GM19351 (cell line): ENCODE results near the gene OGFOD3.
"Not testable (repeated sequence)": the region's sequence is repeated elsewhere in the genome, so short reads cannot be mapped to it uniquely, and the experiment has no call there.

Experiments
- ATAC-seq: cut with Tn5 transposase; IDR thresholded peaks from one replicate; pipeline ENCODE4 v1.9.1; 2021; ENCODE audit warnings: mild to moderate bottlenecking, moderate library complexity; ENCODE audit not compliant: unreplicated experiment

The OGFOD3 gene

GRCh38 chr17:82377924-82378740 lies 40.3 kb downstream of the OGFOD3 start:
- no peak for ATAC-seq

DNA sequence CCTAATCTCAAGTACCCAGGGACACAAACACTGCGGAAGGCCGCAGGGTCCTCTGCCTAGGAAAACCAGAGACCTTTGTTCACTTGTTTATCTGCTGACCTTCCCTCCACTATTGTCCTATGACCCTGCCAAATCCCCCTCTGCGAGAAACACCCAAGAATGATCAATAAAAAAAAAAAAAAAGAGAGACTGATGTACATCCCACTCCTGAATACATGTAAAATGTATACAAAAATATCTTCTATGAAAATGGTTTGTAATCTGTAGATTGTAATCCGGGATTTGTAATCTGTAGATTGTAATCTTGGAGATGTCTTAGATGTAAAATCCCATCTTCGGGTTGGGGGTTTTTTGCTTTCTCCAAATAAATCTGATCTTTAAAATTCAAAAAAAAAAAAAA lies 41.1 kb downstream of the OGFOD3 start:
- not testable (repeated sequence) for ATAC-seq

DNA sequence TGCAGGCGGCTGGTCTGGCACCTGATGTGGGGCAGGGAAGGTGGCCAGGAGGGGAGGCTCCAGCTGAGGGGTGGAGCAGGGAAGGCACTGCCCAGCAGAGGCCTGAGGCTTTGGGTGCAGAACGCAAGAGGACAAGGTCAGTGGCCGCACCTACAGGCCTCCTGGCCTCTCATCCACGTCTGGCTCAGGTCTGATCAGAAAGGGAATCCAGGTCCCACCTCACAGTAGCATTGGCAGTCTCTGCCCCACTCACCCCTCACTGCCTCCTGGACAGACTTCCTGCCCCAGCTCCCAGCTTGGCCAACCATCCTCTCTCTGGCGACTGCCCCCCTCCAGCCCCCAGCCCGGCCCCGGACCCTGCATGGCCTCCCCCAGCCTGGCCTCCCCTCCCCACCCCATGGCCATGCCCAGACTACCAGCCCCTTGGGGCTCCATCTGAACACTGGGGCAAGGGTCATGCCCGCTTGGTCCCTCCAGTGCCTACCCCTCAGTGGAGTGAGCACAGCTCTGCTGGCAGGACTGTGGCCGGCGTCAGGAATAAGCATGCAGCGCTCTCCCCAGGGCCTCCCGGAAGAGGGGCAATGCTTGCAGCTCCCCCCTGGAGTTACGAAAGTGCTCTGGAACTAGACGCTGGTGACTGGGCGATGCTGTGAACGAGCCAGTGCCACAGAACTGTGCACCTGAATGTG lies 42.2 kb downstream of the OGFOD3 start:
- ATAC-seq: no peak

GRCh38 chr17:82375359-82376041 lies 42.9 kb downstream of the OGFOD3 start:
- no peak for ATAC-seq

DNA sequence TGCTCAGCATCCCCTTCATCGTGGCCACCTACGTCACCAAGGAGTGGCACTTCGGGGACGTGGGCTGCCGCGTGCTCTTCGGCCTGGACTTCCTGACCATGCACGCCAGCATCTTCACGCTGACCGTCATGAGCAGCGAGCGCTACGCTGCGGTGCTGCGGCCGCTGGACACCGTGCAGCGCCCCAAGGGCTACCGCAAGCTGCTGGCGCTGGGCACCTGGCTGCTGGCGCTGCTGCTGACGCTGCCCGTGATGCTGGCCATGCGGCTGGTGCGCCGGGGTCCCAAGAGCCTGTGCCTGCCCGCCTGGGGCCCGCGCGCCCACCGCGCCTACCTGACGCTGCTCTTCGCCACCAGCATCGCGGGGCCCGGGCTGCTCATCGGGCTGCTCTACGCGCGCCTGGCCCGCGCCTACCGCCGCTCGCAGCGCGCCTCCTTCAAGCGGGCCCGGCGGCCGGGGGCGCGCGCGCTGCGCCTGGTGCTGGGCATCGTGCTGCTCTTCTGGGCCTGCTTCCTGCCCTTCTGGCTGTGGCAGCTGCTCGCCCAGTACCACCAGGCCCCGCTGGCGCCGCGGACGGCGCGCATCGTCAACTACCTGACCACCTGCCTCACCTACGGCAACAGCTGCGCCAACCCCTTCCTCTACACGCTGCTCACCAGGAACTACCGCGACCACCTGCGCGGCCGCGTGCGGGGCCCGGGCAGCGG lies 43.6 kb downstream of the OGFOD3 start:
- no peak for ATAC-seq

- no peak for ATAC-seq
Observed at GRCh38 chr17:82373731-82374625, 44.4 kb downstream of the OGFOD3 start.

DNA sequence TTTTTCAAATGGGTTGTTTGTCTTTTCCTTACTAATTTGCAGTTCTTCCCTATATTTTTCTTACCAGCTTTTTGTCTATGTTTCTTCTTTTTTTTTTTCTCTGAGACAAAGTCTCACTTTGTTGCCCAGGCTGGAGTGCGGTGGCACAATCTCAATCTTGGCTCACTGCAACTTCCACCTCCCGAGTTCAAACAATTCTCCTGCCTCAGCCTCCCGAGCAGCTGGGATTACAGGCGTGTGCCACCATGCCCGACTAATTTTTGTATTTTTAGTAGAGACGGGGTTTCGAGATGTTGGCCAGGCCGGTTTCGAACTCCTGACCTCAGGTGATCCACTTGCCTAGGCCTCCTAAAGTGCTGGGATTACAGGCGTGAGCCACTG lies 45.3 kb downstream of the OGFOD3 start:
- not testable (repeated sequence) for ATAC-seq

GRCh38 chr17:82372249-82373071 lies 45.9 kb downstream of the OGFOD3 start:
- ATAC-seq: no peak

- ATAC-seq: no peak
Observed at GRCh38 chr17:82371333-82372248, 46.8 kb downstream of the OGFOD3 start, which contains the start of gene UTS2R. TSS of gene UTS2R (plus strand) at chr17:82371765. CDS start at chr17:82374325, 2,560 bp downstream.

DNA sequence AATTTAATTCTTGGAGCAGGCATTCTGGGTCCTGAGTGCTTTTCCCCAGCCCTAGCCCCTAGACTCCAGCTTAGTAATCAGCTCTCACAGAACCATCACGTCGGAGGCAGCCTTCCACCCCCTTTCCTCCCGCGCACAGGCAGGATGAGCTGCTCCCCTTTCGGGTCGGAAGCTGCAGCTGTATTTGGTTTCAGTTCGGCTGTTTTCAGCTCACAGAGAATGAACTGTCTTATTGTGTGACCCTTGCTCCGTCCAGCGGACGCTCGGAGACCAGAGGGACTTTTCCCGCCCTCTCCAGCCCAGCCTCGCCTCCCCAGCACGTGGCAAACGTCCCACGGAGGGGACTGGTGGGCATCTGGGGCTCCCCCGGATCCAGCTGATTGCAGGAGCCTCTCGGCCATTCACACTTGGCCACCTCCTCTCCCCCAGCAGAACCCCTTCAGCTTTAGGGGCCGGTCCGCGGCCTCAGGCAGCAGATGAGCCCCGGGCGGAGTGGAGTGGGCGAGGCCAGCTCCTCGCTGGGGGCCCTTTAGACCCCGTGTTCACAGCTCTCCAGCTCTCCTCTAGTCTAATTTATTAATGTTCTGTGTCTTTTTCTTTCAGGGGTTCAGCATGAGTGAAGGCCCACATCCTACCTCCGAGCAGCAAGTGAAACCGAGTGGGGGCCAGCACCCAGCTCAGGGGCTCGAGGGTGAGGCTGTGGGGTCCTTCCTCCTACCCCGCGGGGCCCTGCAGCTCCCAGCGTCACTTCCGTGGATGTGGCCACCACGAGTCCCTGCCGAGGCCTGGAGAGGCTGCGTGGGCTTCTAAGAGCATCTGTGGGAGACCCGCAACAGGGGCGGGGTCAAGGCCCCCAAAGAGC lies 47.7 kb downstream of the OGFOD3 start:
- ATAC-seq: no peak

DNA sequence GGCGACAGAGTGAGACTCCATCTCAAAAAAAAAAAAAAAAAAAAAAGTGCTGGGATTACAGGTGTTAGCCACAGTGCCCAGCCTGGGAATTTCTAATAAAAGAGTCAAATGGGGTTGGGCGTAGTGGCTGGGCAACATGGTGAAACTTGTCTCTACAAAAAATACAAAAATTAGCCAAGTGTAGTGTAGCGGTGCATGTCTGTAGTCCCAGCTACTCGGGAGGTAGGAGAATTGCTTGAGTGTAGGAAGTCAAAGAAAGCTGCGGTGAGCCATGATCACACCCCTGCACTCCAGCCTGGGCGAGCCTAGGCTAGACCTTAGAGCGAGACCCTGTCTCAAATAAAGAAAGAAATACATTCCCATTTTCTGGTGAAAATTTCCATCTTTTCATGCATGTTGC lies 49.2 kb downstream of the OGFOD3 start:
- no peak for ATAC-seq

DNA sequence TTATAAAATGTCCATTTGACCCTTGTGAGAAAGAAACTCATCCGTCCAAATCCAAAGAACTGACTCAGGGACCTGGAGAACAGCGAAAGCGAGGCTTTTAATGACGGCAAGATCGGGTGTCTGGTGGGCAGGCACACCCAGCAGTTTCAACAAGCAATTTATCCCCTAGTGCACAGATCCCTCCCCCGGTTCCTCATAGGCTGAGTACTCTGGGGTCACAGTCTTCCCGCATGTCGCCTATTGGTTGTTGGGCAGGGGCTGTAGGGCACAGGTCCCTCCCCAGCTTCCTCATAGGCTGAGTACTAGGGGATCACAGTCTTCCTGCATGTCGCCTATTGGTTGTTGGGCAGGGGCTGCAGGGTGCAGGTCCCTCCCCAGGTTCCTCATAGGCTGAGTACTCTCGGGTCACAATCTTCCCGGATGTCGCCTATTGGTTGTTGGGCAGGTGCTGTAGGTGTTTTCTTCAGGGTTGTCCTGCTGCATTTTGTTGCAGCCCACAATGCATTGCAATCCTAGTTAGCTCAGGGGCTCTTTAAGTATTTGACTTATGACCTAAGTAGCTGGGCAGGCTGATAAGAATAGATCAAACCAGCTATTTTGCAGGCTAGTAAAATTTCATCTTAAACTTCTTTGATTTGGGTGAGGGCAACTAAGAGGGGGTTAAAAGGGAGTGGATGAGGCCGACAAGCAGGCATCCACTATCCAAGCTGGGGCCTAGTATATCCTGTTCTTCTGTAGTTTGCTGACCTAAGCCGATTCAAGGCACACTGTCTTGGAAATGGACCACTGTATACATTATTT lies 50.5 kb downstream of the OGFOD3 start:
- ATAC-seq: no peak

DNA sequence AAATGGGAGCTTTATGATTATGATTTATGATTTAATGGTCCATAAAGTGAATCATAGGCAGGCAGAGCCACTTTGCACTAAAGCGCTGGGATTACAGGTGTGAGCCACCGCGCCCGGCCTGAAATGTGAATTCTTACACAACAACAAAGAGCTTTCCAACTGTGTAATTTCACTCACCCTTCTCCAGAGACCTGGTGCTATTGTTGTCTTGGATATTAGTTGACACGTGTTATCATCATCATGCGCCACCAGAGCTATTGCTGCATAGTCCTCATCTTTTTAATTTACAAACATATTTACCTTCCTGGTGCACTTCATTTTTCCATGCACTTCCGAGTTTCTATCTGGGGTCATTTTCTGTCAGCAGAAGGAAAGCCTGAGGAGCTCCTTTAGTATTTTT lies 51.6 kb downstream of the OGFOD3 start:
- ATAC-seq: no peak

DNA sequence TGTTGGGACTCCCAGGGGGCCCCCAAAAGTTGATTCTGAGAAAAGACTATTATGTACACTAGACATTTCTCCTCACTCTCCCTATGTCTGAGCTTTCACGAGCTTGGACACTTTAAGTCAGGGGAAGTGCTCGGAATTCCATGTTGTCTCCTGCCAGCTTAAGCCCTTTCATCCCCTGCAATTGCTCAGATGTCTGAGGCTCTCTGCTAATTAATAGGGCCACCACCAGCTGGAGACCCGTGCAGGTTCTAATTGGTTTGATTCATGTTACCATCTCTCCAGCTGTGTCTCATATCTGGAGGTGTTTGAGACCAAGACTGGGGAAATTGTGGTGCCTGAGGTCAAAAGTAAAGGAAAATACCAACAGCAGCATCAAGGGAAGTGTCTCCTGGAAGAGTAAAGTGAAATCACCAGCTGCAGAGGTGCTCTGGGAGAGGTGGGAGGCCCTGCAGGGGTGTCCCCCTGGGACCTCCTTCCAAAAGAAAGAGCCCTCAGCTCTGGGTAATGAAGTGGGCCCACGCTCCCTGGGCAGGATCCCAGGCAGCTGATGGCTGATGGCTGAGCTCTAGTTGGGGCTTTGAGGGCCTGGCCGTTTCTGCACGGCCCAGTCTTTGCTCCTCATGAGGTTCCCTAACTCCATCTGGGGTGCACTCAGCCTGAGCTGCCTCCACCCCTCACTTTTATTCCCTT lies 52.6 kb downstream of the OGFOD3 start:
- ATAC-seq: no peak

DNA sequence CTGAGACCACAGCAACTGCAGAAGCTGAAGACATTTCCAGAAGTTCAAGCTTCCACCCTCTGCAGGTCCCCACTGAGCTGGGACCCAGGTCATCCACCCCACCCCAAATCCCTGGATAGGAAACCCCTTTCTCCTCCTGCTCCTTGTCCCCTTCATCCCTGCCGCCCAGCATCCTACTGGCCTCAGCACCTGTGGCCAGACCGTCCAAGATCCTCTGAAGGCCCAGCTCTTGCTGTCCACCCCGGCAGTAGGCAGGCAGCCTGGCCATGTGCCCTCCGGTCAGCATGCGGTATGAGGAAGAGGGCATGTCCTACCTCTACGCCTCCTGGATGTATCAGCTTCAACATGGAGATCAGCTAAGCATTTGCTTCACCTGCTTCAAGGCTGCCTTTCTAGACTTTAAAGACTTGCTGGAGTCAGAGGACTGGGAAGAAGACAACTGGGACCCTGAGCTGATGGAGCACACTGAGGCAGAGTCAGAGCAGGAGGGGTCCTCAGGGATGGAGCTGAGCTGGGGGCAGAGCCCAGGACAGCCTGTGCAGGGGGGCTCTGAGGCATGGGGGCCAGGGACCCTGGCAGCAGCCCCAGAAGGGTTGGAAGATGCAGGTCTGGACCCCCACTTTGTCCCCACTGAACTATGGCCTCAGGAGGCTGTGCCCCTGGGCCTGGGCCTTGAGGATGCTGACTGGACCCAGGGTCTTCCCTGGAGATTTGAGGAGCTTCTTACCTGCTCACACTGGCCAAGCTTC lies 56.3 kb downstream of the OGFOD3 start:
- ATAC-seq: no peak
